ENCODE measurements around the gene CLNK. TPM values are rescaled to one million over a fixed set of nuclear protein-coding genes. Genes with fewer than 3 reads are reported as not detected.

The CLNK gene
- total RNA-seq, 1 donor from 2014 or later, result not detected

GRCh38 chr4:10491401-10491800, 193.2 kb downstream of the CLNK start:
- Mint-ChIP-seq H3K27ac (ENCODE audit: unreplicated experiment) (no peak overlapping the region), H3K4me3 (ENCODE audit: unreplicated experiment) (no peak overlapping the region), H3K4me1 (ENCODE audit: low read depth) (peaks cover 2% of the 10 kb centered on the region), H3K27me3 (ENCODE audit: low read depth) (peaks cover 15% of the 10 kb centered on the region), H3K36me3 (ENCODE audit: low read depth) (peaks cover 3% of the 10 kb centered on the region), H3K9me3 (ENCODE audit: low read depth) (no peaks in the 10 kb centered on the region)
- no peak for TF ChIP-seq CTCF (IDR thresholded peaks at IDR 0.05)
- DNase-seq (ENCODE audit: low spot score), result no peak

DNA sequence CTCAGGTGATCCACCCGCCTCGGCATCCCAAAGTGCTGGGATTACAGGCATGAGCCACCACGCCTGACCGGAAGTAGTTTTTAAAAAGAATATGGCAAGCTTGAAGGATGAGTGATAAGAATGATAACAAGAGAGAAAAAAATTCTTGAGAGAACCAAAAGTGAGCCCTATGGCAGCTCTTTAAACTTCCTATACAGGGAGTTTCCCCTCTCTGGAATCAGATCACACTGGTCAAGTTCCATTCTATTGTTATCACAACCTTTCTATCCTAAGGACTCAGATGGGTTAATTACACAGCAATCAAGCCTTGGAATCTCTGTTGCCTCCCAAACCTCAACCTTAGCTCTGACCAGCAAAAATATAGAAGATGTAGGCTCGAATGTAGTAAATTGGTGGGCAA, 193.6 kb downstream of the CLNK start:
- no peak overlapping the region for H3K27ac Mint-ChIP-seq (ENCODE audit: unreplicated experiment)
- peaks cover 15% of the 10 kb centered on the region for H3K27me3 Mint-ChIP-seq (ENCODE audit: low read depth)
- H3K4me1 Mint-ChIP-seq (ENCODE audit: low read depth), result no peaks in the 10 kb centered on the region
- no peak for TF ChIP-seq CTCF (IDR thresholded peaks at IDR 0.05)
- peaks cover 3% of the 10 kb centered on the region for H3K36me3 Mint-ChIP-seq (ENCODE audit: low read depth)
- H3K9me3 Mint-ChIP-seq (ENCODE audit: low read depth), result no peaks in the 10 kb centered on the region
- H3K4me3 Mint-ChIP-seq (ENCODE audit: unreplicated experiment), result no peak overlapping the region
- DNase-seq (ENCODE audit: low spot score), result no peak

GRCh38 chr4:10482913-10483312, 201.7 kb downstream of the CLNK start:
- Mint-ChIP-seq H3K4me3 (ENCODE audit: unreplicated experiment) (no peak overlapping the region), H3K4me1 (ENCODE audit: low read depth) (no peaks in the 10 kb centered on the region), H3K36me3 (ENCODE audit: low read depth) (no peaks in the 10 kb centered on the region)

DNA sequence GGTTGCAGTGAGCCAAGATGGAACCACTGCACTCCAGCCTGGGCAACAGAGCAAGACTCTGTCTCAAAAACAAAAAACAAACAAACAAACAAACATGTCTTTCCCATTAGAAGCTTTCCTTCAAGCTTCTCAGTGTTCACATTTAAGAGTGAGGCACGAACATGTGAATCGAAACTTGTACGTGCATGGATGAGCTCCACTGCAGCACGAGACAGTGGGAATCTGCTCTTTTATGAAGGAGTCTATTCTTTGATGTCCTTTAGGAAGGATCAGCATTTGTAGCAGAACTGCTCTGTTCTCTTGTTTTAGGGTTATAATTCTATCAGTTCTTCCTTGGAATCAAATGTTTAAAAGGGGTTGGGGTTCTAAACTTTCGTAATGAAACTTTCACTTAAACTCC, 204.0 kb downstream of the CLNK start:
- Mint-ChIP-seq H3K36me3 (ENCODE audit: low read depth) (no peaks in the 10 kb centered on the region), H3K4me3 (ENCODE audit: unreplicated experiment) (no peak overlapping the region), H3K27me3 (ENCODE audit: low read depth) (no peaks in the 10 kb centered on the region), H3K9me3 (ENCODE audit: low read depth) (no peaks in the 10 kb centered on the region), H3K27ac (ENCODE audit: unreplicated experiment) (no peak overlapping the region), H3K4me1 (ENCODE audit: low read depth) (no peaks in the 10 kb centered on the region)
- TF ChIP-seq CTCF (IDR thresholded peaks at IDR 0.05), result no peak
- no peak for DNase-seq (ENCODE audit: low spot score)

More at GRCh38 chr4:10482913-10483312, 201.7 kb downstream of the CLNK start:
- Mint-ChIP-seq H3K27ac (ENCODE audit: unreplicated experiment) (no peak overlapping the region), H3K27me3 (ENCODE audit: low read depth) (peaks cover 5% of the 10 kb centered on the region), H3K9me3 (ENCODE audit: low read depth) (no peaks in the 10 kb centered on the region)
- DNase-seq (ENCODE audit: low spot score), result no peak
- no peak for TF ChIP-seq CTCF (IDR thresholded peaks at IDR 0.05)

DNA sequence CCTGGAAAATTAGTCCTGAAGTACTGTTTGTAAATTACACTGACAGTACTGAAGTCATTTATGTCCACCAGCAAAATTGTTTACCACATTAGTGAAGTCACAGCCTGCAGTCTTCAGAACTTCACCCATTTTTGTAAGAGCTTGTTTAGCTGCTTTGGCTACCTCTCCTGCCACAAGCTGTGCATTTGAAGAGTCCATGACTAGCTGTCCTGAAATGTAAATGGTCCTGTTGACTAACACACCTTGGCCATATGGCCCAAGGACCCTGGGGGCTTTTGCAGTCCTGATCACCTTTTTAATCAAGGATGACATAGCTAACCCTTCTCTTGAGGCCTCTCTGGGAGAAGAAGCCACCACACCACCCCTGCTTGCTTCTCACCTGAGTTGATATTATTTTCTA, 205.9 kb downstream of the CLNK start:
- Mint-ChIP-seq H3K27me3 (ENCODE audit: low read depth) (no peaks in the 10 kb centered on the region), H3K27ac (ENCODE audit: unreplicated experiment) (no peak overlapping the region), H3K4me1 (ENCODE audit: low read depth) (no peaks in the 10 kb centered on the region), H3K36me3 (ENCODE audit: low read depth) (no peaks in the 10 kb centered on the region), H3K9me3 (ENCODE audit: low read depth) (no peaks in the 10 kb centered on the region), H3K4me3 (ENCODE audit: unreplicated experiment) (no peak overlapping the region)
- no peak for DNase-seq (ENCODE audit: low spot score)
- no peak for TF ChIP-seq CTCF (IDR thresholded peaks at IDR 0.05)
